HUES48 (cell line): ENCODE data around the gene QTRT2.

Experiments
- H3K27ac ChIP-seq: one replicate; pipeline ENCODE4 v1.7.0; 2013; ENCODE audit warnings: low read depth, low read length, inconsistent platforms
- H3K27me3 ChIP-seq: 2 replicates; pipeline ENCODE4 v1.6.1; 2013; ENCODE audit warnings: mild to moderate bottlenecking, low read length; ENCODE audit not compliant: control insufficient read depth, insufficient read depth
- H3K36me3 ChIP-seq: 2 replicates; pipeline ENCODE4 v1.6.1; 2013; ENCODE audit warnings: low read length; ENCODE audit not compliant: control insufficient read depth, insufficient read depth
- H3K4me1 ChIP-seq: 2 replicates; pipeline ENCODE4 v1.6.1; 2013; ENCODE audit warnings: mild to moderate bottlenecking, low read length; ENCODE audit not compliant: control insufficient read depth, insufficient read depth
- H3K4me3 ChIP-seq: 2 replicates; pipeline ENCODE4 v1.5.1; 2013; ENCODE audit warnings: mild to moderate bottlenecking, low read depth, low read length
- H3K9ac ChIP-seq: 2 replicates; pipeline ENCODE4 v1.6.1; 2013; ENCODE audit warnings: mild to moderate bottlenecking, low read depth, low read length, moderate library complexity
- H3K9me3 ChIP-seq: 2 replicates; pipeline ENCODE4 v1.6.1; 2013; ENCODE audit warnings: low read length; ENCODE audit not compliant: control insufficient read depth, insufficient read depth

Gene QTRT2

DNA sequence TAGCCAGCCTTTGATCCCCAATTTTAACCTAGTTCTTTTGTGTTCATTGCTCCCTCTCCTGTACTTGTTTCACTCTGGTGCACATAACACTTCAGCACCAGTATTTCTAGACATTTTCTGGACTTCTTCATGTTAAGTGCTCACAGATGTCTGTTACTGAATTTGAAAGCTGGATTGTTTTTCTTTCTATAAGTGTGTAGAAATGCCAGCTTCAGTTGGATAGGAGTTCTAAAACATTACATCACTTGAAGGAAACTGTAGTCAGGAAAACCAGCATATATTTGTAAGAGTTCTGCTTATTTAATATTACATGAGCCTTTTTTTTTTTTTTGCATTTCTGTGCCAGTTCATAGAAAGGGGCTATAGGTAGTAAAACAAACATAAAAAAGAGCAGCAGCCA, 21.6 kb downstream of the QTRT2 start:
- no peaks in the 10 kb centered on the region for H3K27me3 ChIP-seq
- H3K27ac ChIP-seq, result no peak overlapping the region
- H3K9me3 ChIP-seq, result no peaks in the 10 kb centered on the region
- H3K9ac ChIP-seq, result no peak overlapping the region
- H3K4me3 ChIP-seq, result no peak overlapping the region
- peaks cover 98% of the 10 kb centered on the region for H3K36me3 ChIP-seq
- H3K4me1 ChIP-seq, result no peaks in the 10 kb centered on the region

DNA sequence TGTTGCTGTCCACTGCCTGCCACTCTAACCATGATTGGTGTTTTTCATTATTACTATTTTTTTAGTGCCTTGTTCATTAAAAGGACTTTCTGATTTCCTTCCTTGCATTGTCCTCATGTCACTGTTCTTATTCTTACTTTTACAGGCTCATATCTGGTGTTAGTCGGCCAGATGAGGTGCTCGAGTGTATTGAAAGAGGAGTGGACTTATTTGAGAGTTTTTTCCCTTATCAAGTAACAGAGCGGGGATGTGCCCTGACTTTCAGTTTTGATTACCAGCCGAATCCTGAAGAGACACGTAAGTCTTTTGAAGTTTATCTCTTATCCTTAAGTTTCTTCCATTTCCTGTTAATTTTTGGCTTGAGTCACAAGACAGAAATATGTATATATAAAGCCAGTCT, 23.2 kb downstream of the QTRT2 start:
- Histone ChIP-seq H3K27me3 (no peaks in the 10 kb centered on the region), H3K27ac (no peak overlapping the region), H3K9ac (no peak overlapping the region), H3K4me3 (no peak overlapping the region), H3K4me1 (no peaks in the 10 kb centered on the region), H3K36me3 (peaks cover 96% of the 10 kb centered on the region), H3K9me3 (no peaks in the 10 kb centered on the region)

DNA sequence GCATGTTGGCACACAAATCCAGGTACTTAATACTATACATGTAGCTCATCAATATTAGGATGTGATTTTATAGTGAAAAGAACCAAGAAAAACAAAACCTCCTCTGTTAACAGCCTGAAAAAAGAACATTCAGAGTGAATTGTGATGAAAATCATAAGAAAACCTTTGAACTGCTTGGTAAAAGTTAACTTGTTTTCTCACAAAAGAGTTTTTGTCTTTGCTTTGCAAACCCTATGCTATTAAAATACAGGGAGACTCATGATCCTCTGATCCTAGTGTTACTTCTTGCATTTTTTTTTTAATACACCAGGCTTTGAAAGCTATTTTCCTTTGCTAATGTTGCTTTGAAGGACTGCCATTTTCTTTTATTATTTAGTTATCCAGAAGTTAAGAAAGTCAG, 23.7 kb downstream of the QTRT2 start:
- Histone ChIP-seq H3K27ac (no peak overlapping the region), H3K36me3 (peaks cover 95% of the 10 kb centered on the region), H3K9me3 (no peaks in the 10 kb centered on the region), H3K4me1 (no peaks in the 10 kb centered on the region), H3K9ac (no peak overlapping the region), H3K27me3 (no peaks in the 10 kb centered on the region), H3K4me3 (no peak overlapping the region)

DNA sequence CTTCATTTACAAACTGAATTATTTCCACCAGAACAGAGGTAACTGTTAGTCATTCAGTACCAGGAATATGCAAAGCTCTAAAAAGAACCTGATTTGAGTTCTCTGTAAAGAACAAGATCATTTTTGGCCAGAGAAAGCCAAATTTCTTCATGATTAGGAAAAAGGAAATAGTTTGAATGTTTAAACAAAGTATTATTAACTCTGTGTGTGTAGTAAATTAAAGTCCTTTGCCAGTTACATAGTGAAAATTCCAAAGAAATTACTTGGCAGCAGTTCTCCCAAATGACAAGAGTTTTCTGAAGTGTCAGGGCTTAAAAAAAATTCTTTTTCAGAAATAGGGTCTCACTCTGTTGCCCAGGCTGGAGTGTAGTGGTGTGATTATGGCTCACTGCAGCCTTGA, 24.5 kb downstream of the QTRT2 start:
- no peak overlapping the region for H3K27ac ChIP-seq
- H3K9ac ChIP-seq, result no peak overlapping the region
- H3K36me3 ChIP-seq, result peaks cover 95% of the 10 kb centered on the region

GRCh38 chr3:114083112-114083511, 26.6 kb downstream of the QTRT2 start:
- peaks cover 92% of the 10 kb centered on the region for H3K36me3 ChIP-seq
- H3K9me3 ChIP-seq, result no peaks in the 10 kb centered on the region
- no peak overlapping the region for H3K27ac ChIP-seq
- H3K9ac ChIP-seq, result no peak overlapping the region
- H3K4me1 ChIP-seq, result no peaks in the 10 kb centered on the region
- no peak overlapping the region for H3K4me3 ChIP-seq
- H3K27me3 ChIP-seq, result no peaks in the 10 kb centered on the region

More for the DNA sequence above, 24.5 kb downstream of the QTRT2 start:
- no peaks in the 10 kb centered on the region for H3K9me3 ChIP-seq
- no peaks in the 10 kb centered on the region for H3K4me1 ChIP-seq
- no peak overlapping the region for H3K4me3 ChIP-seq
- no peaks in the 10 kb centered on the region for H3K27me3 ChIP-seq

GRCh38 chr3:114086356-114086755, 29.8 kb downstream of the QTRT2 start:
- peaks cover 60% of the 10 kb centered on the region for H3K36me3 ChIP-seq

DNA sequence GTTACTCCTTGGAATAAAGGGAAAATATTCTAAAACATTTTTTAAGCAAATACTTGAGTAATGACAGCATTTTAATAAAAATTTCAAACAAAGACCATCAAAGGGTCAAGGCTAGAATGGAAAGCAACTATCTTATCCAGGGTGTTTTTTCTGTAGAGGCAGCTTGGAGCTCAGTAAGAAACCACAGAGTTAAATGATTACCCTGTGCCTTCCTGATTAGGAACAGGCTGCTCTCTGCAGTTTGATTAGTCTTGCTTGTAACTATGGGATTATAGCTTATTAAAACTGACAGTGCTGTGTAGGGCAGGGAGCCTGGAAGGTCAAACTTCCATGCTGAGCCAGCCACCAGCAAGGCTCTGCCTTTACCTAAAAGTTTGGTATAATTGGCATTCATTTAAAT, 33.1 kb downstream of the QTRT2 start:
- Histone ChIP-seq H3K36me3 (peaks cover 29% of the 10 kb centered on the region), H3K4me3 (no peak overlapping the region), H3K27ac (no peak overlapping the region), H3K27me3 (no peaks in the 10 kb centered on the region), H3K4me1 (0 out of 2 replicates have a peak, but pooled peaks cover 6% of the 10 kb centered on the region), H3K9me3 (no peaks in the 10 kb centered on the region), H3K9ac (no peak overlapping the region)

More at GRCh38 chr3:114086356-114086755, 29.8 kb downstream of the QTRT2 start:
- no peaks in the 10 kb centered on the region for H3K27me3 ChIP-seq
- no peaks in the 10 kb centered on the region for H3K4me1 ChIP-seq
- H3K9me3 ChIP-seq, result no peaks in the 10 kb centered on the region
- no peak overlapping the region for H3K9ac ChIP-seq
- no peak overlapping the region for H3K27ac ChIP-seq
- no peak overlapping the region for H3K4me3 ChIP-seq

DNA sequence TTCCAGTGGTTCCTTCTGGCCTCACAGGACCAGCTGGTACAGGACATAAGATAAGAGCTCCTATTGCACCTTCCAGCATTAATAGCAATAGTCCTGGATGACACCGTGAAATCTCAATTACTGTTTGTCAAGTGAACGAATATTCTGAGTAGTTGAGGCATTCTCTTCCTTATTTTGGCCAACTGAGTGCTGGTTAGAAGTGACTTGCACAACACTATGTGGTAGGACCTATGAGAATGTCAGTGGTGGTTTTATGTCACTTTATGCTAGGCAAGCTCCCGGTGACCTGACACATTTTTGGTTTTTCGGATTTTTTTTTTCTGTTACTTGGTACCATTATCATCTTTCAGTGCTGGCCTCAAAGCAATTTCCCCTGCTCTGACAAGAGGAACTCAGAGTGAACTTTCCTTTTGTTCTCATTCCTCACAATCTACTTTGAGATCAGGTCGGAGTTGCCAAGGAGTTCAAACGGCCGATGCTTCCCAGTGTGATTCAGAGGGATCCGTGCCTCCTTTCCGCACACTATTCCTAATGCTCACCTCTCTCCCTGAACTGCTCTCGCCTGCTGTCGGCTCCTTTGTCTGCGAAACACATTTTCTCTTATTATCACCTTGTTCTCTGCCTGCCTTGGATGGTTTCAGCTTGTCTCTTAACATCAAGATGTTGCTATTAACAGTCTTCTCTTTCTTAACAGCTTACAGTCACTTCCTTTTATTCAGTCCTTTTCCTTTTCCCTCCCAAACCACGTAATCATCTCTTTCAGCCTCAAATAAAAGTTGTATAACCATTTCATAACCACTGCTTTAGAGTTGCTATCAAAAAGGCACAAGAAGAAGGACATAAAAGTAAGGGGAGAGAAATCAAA, 35.8 kb downstream of the QTRT2 start:
- H3K9ac ChIP-seq, result no peak overlapping the region
- H3K4me1 ChIP-seq, result peaks cover 13% of the 10 kb centered on the region
- no peak overlapping the region for H3K4me3 ChIP-seq
- H3K36me3 ChIP-seq, result peaks cover 6% of the 10 kb centered on the region; the same call in 1 of the 2 replicates
- H3K9me3 ChIP-seq, result no peaks in the 10 kb centered on the region
- no peak overlapping the region for H3K27ac ChIP-seq
- no peaks in the 10 kb centered on the region for H3K27me3 ChIP-seq

DNA sequence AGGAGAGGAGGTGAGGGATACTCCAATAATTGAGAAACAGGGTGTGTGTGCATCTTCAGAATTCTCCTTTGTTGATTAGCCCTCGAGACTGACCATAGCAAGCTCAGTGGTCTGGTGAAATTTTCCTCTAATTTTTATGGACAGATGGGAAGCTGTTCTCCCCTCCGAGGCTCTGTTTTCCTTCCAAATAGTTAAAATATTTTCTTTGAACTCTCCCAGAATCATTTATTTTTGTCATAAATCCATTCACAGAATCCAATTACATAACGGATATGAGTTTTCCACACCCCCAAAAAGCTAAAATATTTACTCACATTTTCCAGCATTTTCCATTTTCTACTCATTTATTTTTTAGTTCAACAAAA, 36.5 kb downstream of the QTRT2 start:
- no peaks in the 10 kb centered on the region for H3K27me3 ChIP-seq
- H3K27ac ChIP-seq, result no peak overlapping the region
- peaks cover 13% of the 10 kb centered on the region for H3K4me1 ChIP-seq
- H3K9me3 ChIP-seq, result no peaks in the 10 kb centered on the region
- H3K9ac ChIP-seq, result no peak overlapping the region
- H3K36me3 ChIP-seq, result peaks cover under 1% of the 10 kb centered on the region; the same call in 1 of the 2 replicates
- H3K4me3 ChIP-seq, result no peak overlapping the region

DNA sequence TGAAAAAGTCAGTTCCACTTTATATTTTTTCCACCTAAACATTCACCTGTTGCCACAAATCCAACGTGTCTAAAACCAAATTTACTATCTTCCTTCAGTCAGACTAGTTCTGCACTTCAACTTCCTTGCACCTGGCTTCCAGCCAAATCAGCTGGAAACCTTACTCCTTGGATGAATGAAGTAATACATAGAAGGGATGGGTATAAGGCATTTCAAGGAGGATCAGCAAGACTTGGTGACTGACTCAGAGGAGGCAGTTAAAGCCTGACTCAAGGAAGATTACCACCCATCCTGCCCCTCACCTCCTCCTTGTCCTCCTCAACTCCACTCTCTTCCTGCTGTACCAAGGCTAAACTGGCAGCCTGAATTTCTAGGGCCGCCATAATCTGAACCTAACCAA, 37.1 kb downstream of the QTRT2 start:
- Histone ChIP-seq H3K4me3 (no peak overlapping the region), H3K9ac (no peak overlapping the region), H3K27ac (no peak overlapping the region), H3K4me1 (peaks cover 13% of the 10 kb centered on the region), H3K36me3 (no peaks in the 10 kb centered on the region), H3K9me3 (no peaks in the 10 kb centered on the region), H3K27me3 (no peaks in the 10 kb centered on the region)

GRCh38 chr3:114095796-114096195, 39.3 kb downstream of the QTRT2 start:
- H3K27me3 ChIP-seq, result no peaks in the 10 kb centered on the region
- no peaks in the 10 kb centered on the region for H3K9me3 ChIP-seq
- no peak overlapping the region for H3K9ac ChIP-seq
- H3K27ac ChIP-seq, result no peak overlapping the region
- peaks cover 13% of the 10 kb centered on the region for H3K4me1 ChIP-seq
- H3K4me3 ChIP-seq, result no peak overlapping the region
- H3K36me3 ChIP-seq, result no peaks in the 10 kb centered on the region
